GM12872 (cell line): ENCODE measurements around the gene PIEZO2.

Experiments used
- CTCF ChIP-seq: IDR thresholded peaks from 3 replicates; pipeline ENCODE4 v1.5.1; 2011; ENCODE audit warnings: low read depth, mild to moderate bottlenecking, low read length, moderate library complexity; ENCODE audit not compliant: insufficient read depth

Gene PIEZO2

GRCh38 chr18:11147371-11147951 is 1.9 kb downstream of the PIEZO2 start:
- no peak for TF ChIP-seq CTCF

- no peak for TF ChIP-seq CTCF
These were observed 2.4 kb downstream of the PIEZO2 start for GRCh38 chr18:11146947-11147345.

GRCh38 chr18:11146238-11146946 is 3.0 kb downstream of the PIEZO2 start:
- TF ChIP-seq CTCF: no peak

- TF ChIP-seq CTCF: no peak
These were observed 3.8 kb downstream of the PIEZO2 start for GRCh38 chr18:11145413-11146191.

- no peak for TF ChIP-seq CTCF
These were observed 12.0 kb downstream of the PIEZO2 start for GRCh38 chr18:11137400-11137799.

GRCh38 chr18:11136241-11136640 is 13.1 kb downstream of the PIEZO2 start:
- TF ChIP-seq CTCF: no peak

- no peak for TF ChIP-seq CTCF
These were observed 14.4 kb downstream of the PIEZO2 start for GRCh38 chr18:11134940-11135339.
